Right lobe of liver (tissue), 6 donors: ENCODE measurements around the gene WWC1. TPM values are rescaled to one million over a fixed set of nuclear protein-coding genes. Genes with fewer than 3 reads are reported as not detected.
A peak's percentile ranks its signal among the peaks of the same experiment; 100 is the strongest.

ENCODE experiments used
- ATAC-seq, 4 donors: fragments of 200-7000 bp; cut with Tn5 transposase; one replicate each; pipeline ENCODE4 v1.9.1; 2020; ENCODE audit warnings: mild to moderate bottlenecking in 4 of 4, moderate library complexity in 4 of 4
- DNase-seq, 3 donors: peaks; one replicate each; pipeline ENCODE4 v3.0.0-alpha.2; 2020
- H3K27ac ChIP-seq, 3 donors: fragments of 200-600 bp; one replicate each; pipeline ENCODE4 v1.8.0; 2022
- H3K27me3 ChIP-seq, 2 donors: fragments of 200-600 bp; one replicate each; pipeline ENCODE4 v1.8.0; 2022
- H3K36me3 ChIP-seq, 4 donors: fragments of 200-600 bp; sonication (generic) in 1 of 4; one replicate each; pipeline versions ENCODE4 v1.5.1 to v1.8.0; 2017 to 2022; ENCODE audit warnings: control low read depth in 1 of 4
- H3K4me1 ChIP-seq, 4 donors: fragments of 200-600 bp; sonication (generic) in 1 of 4; one replicate each; pipeline versions ENCODE4 v1.5.1 to v1.8.0; 2017 to 2022; ENCODE audit warnings: control low read depth in 1 of 4
- H3K4me3 ChIP-seq, 3 donors: fragments of 200-600 bp; one replicate each; pipeline ENCODE4 v1.8.0; 2022
- H3K9me3 ChIP-seq, 4 donors: fragments of 200-600 bp; sonication (generic) in 1 of 4; one replicate each; pipeline versions ENCODE4 v1.5.1 to v1.8.0; 2017 to 2022; ENCODE audit warnings: control low read depth in 1 of 4
- POLR2A ChIP-seq: fragments of 450-650 bp; IDR thresholded peaks from one replicate; pipeline ENCODE4 v1.6.1; 2017; ENCODE audit warnings: antibody characterized with exemption, mild to moderate bottlenecking
- WGBS: methylation state at CpG from one replicate; pipeline ENCODE4 v1.1.6; 2018; ENCODE audit warnings: low coverage, low lambda C conversion rate; ENCODE audit not compliant: insufficient coverage; ENCODE audit errors: missing lambda C conversion rate; 5-methylcytosine and 5-hydroxymethylcytosine counted together
- intact Hi-C, 2 donors: fragments of 100-400 bp; cut with DNase I; formaldehyde crosslinking; loops; one replicate each; pipeline versions ENCODE4 v1.11.2 to v1.14.1; 2022
- total RNA-seq, 6 experiments: library from RNA; depleted of rRNA in 2 of 6; stranded (reverse); fragments of >200 nt in 2 of 6; fragmentation: NEBNext Ultra II Directional in 3 of 6; extraction: Animal tissue kit (Norgen Biotek cat#: 25700) in 3 of 6; gene quantifications; one replicate each; pipeline versions ENCODE4 v1.1.0 to v1.2.4, GENCODE V29; 2016 to 2023
- TF ChIP-seq, protein P1 (sequence below), 4 donors: fragments of 200-600 bp in 3 of 4; fragments of 450-650 bp in 1 of 4; IDR thresholded peaks; one replicate each; pipeline versions ENCODE4 v1.5.1 to v1.8.0; 2016 to 2022; ENCODE audit warnings: antibody characterized with exemption in 4 of 4, mild to moderate bottlenecking in 2 of 4
- donor health status: DM: no; HTN: yes; CAD: no.
- donor health status: DM: no; HTN: no; CAD: no.
- donor health status: DM: no; HTN: no; CAD: no.
- donor health status: DM: no; HTN: yes; CAD: no.
- donor health status: DM: no; HTN: yes; CAD: no.

Gene WWC1
- total RNA-seq, 6 experiments from 2014 or later, result 9.6 to 74.4 (median 23.5) TPM

DNA sequence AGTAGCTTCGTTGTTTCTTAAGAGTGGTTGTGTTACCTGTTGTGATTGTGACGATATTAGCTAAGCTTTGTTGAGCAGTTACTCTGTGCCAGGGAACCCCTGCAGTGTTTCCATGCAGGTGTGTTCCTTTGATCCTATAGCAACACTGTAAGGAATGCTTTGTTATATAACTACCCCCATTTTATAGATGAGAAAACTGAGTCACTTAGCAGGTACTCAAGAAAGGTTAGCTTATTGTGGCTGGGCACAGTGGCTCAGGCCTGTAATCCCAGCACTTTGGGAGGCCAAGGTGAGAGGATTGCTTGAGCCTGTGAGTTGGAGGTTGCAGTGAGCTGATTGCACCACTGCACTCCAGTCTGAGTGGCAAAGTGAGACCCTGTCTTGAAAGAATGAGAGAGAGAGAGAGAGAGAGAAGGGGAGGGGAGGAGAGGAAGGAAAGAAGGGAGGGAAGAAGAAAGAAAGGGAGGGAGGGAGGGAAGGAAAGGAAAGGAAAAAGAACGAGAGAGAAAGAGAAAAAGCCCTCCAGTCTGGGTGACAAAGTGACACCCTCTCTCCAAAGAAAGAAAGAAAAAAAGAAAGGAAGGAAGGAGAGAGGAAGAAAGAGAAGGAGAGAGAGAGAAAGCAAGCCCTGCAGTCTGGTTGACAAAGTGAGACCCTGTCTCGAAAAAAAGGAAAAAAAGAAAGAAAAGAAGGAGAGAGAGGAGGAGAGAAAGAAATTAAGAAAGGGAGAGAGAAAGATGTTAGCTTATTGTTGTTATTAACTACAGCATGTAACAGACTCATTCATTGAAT lies 109.2 kb downstream of the WWC1 start:
- Histone ChIP-seq H3K27me3 (no peaks in the 10 kb centered on the region), H3K4me3 (no peak overlapping the region), H3K27ac (no peak overlapping the region), H3K9me3 (no peaks in the 10 kb centered on the region), H3K36me3 (peaks cover 0 to 17% (median 0%) of the 10 kb centered on the region in 4 donors), H3K4me1 (no peaks in the 10 kb centered on the region)
- TF ChIP-seq POLR2A, result no peak
- TF ChIP-seq, protein P1, sequence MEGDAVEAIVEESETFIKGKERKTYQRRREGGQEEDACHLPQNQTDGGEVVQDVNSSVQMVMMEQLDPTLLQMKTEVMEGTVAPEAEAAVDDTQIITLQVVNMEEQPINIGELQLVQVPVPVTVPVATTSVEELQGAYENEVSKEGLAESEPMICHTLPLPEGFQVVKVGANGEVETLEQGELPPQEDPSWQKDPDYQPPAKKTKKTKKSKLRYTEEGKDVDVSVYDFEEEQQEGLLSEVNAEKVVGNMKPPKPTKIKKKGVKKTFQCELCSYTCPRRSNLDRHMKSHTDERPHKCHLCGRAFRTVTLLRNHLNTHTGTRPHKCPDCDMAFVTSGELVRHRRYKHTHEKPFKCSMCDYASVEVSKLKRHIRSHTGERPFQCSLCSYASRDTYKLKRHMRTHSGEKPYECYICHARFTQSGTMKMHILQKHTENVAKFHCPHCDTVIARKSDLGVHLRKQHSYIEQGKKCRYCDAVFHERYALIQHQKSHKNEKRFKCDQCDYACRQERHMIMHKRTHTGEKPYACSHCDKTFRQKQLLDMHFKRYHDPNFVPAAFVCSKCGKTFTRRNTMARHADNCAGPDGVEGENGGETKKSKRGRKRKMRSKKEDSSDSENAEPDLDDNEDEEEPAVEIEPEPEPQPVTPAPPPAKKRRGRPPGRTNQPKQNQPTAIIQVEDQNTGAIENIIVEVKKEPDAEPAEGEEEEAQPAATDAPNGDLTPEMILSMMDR (IDR thresholded peaks at IDR 0.05), result no peak
- DNase-seq, result no peak
- intact Hi-C loops, result no loop called here
- 81% methylated on average over 4 of the region's 4 CpGs for WGBS
- ATAC-seq, result no peak

DNA sequence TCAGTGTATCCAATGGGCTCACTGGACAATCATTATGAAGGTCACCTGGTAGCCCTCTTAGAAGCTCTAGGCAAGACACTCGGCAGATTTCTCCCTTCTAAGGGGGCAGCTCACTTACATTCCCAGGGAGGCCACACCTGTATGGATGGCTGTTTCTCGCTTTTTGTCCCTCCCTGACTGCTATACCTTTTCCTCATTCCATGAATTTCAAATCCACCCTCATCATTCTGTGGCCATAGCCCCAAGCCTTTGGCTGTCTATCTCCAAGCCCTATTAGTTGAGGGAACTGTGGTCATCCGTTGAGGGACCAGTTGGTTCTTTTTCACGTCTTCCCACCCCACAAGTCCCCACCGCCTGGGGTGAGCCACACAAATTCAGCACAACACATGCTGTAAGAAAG lies 109.8 kb downstream of the WWC1 start:
- intact Hi-C loops, result no loop called here
- H3K27me3 ChIP-seq, result no peaks in the 10 kb centered on the region
- no peaks in the 10 kb centered on the region for H3K9me3 ChIP-seq
- no peak for TF ChIP-seq POLR2A
- TF ChIP-seq, protein P1 (IDR thresholded peaks at IDR 0.05), result no peak
- peaks cover 0 to 17% (median 0%) of the 10 kb centered on the region in 4 donors for H3K36me3 ChIP-seq
- no peak overlapping the region for H3K27ac ChIP-seq
- WGBS, result 62% methylated on average over 3 of the region's 5 CpGs
- no peak overlapping the region for H3K4me3 ChIP-seq
- ATAC-seq (no peak), DNase-seq (no peak)
- H3K4me1 ChIP-seq, result no peaks in the 10 kb centered on the region

GRCh38 chr5:168401880-168402279 lies 110.4 kb downstream of the WWC1 start:
- H3K36me3 ChIP-seq, result peaks cover 0 to 17% (median 0%) of the 10 kb centered on the region in 4 donors
- DNase-seq (no peak), ATAC-seq (no peak)
- no peaks in the 10 kb centered on the region for H3K9me3 ChIP-seq
- no peak overlapping the region for H3K27ac ChIP-seq
- no peaks in the 10 kb centered on the region for H3K27me3 ChIP-seq
- WGBS, result 82% methylated on average over 4 of the region's 4 CpGs
- intact Hi-C loops, result no loop called here
- H3K4me3 ChIP-seq, result no peak overlapping the region
- H3K4me1 ChIP-seq, result no peaks in the 10 kb centered on the region
- no peak for TF ChIP-seq POLR2A
- TF ChIP-seq, protein P1 (IDR thresholded peaks at IDR 0.05), result no peak

GRCh38 chr5:168404365-168404764 lies 112.9 kb downstream of the WWC1 start:
- no peaks in the 10 kb centered on the region for H3K27me3 ChIP-seq
- no peak overlapping the region for H3K27ac ChIP-seq
- H3K9me3 ChIP-seq, result no peaks in the 10 kb centered on the region
- TF ChIP-seq, protein P1 (IDR thresholded peaks at IDR 0.05), result no peak
- TF ChIP-seq POLR2A, result no peak
- intact Hi-C loops, result no loop called here
- DNase-seq (no peak), ATAC-seq (peak in 1 of 4 donors; percentile 25)
- H3K4me1 ChIP-seq, result no peaks in the 10 kb centered on the region
- no peak overlapping the region for H3K4me3 ChIP-seq
- WGBS, result 64% methylated on average over 8 of the region's 12 CpGs
- H3K36me3 ChIP-seq, result peaks cover 0 to 15% (median 0%) of the 10 kb centered on the region in 4 donors
